ENCODE measurements around the gene FGF9.

DNA sequence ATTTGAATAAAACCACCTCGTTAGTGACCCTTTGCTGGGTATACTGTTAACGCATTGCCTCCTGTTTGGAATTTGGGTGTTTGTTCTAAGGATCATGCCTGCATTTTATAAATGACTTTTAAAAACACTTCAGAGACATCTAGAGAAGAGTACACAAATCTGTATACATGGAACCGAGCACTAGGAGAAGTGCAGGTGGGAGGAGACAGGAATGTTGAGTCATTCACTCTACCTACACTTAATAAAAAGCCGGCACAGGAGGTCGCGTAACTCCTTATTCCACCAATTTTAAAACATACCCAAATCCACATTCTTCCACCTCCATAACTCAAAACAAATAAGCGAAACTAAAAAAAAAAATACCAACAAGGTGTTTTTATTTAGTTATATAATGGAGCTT is 48.6 kb downstream of the FGF9 start:
- TF ChIP-seq SP1 (IDR thresholded peaks at IDR 0.05; ENCODE audit: low read depth, low read length): no peak
- no peak for TF ChIP-seq POLR2A (IDR thresholded peaks at IDR 0.05; ENCODE audit: low read depth, low read length)
- TF ChIP-seq, protein P1, sequence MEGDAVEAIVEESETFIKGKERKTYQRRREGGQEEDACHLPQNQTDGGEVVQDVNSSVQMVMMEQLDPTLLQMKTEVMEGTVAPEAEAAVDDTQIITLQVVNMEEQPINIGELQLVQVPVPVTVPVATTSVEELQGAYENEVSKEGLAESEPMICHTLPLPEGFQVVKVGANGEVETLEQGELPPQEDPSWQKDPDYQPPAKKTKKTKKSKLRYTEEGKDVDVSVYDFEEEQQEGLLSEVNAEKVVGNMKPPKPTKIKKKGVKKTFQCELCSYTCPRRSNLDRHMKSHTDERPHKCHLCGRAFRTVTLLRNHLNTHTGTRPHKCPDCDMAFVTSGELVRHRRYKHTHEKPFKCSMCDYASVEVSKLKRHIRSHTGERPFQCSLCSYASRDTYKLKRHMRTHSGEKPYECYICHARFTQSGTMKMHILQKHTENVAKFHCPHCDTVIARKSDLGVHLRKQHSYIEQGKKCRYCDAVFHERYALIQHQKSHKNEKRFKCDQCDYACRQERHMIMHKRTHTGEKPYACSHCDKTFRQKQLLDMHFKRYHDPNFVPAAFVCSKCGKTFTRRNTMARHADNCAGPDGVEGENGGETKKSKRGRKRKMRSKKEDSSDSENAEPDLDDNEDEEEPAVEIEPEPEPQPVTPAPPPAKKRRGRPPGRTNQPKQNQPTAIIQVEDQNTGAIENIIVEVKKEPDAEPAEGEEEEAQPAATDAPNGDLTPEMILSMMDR (IDR thresholded peaks at IDR 0.05 in 2 of 3, conservative IDR thresholded peaks at IDR 0.05 in 1 of 3; ENCODE audit: control insufficient read depth in 2 of 3, extremely low read depth in 1 of 3, insufficient read depth in 1 of 3, low read depth in 3 of 3, low read length in 3 of 3): no peak
- no peak for TF ChIP-seq NRF1 (conservative IDR thresholded peaks at IDR 0.05; ENCODE audit: low read depth, low read length)
- TF ChIP-seq SMAD5 (IDR thresholded peaks at IDR 0.05; ENCODE audit: low read depth): no peak

Measured in GM12878 (cell line).